GM12875 (cell line): Measurements from ENCODE around the gene MIF.

Source experiments
- H3K4me3 ChIP-seq: one replicate; pipeline ENCODE4 v1.5.1; 2011; ENCODE audit warnings: low read depth, low read length, control low read depth
- CTCF ChIP-seq: IDR thresholded peaks from 2 replicates; pipeline ENCODE4 v1.5.1; 2011; ENCODE audit warnings: low read depth, mild to moderate bottlenecking, control low read depth, inconsistent platforms, low read length, moderate library complexity, borderline replicate concordance; ENCODE audit not compliant: insufficient read depth

The MIF gene

GRCh38 chr22:23893945-23894709 is at the start of gene MIF:
TSS of gene MIF (plus strand) at chr22:23894383. CDS start at chr22:23894475, 92 bp downstream.
- TF ChIP-seq CTCF = peak; percentile 89
- H3K4me3 ChIP-seq = peak within 1 kb of the TSS; percentile 76

- no peak for TF ChIP-seq CTCF
- no peak overlapping the region for H3K4me3 ChIP-seq
These were observed 49.4 kb upstream of the MIF start for GRCh38 chr22:23844739-23845202.

- no peak for TF ChIP-seq CTCF
- no peak overlapping the region for H3K4me3 ChIP-seq
These were observed 48.7 kb upstream of the MIF start for GRCh38 chr22:23845265-23846080.

- H3K4me3 ChIP-seq = no peak overlapping the region
- TF ChIP-seq CTCF = no peak
These were observed 48.1 kb upstream of the MIF start for GRCh38 chr22:23846081-23846469.

- TF ChIP-seq CTCF = no peak
- no peak overlapping the region for H3K4me3 ChIP-seq
These were observed 46.8 kb upstream of the MIF start for GRCh38 chr22:23847310-23847920.

- H3K4me3 ChIP-seq = no peak overlapping the region
- no peak for TF ChIP-seq CTCF
These were observed 46.0 kb upstream of the MIF start for GRCh38 chr22:23847991-23848864.
